IPS-15b (cell line): Measurements from ENCODE around the gene HOXD10.
A peak's percentile ranks its signal among the peaks of the same experiment; 100 is the strongest.

Experiments used
- H3K27me3 ChIP-seq: one replicate; pipeline ENCODE4 v1.6.1; 2013; ENCODE audit warnings: low read length; ENCODE audit not compliant: control insufficient read depth, insufficient read depth
- H3K36me3 ChIP-seq: one replicate; pipeline ENCODE4 v1.6.1; 2013; ENCODE audit warnings: low read length; ENCODE audit not compliant: control insufficient read depth, insufficient read depth
- H3K4me1 ChIP-seq: one replicate; pipeline ENCODE4 v1.6.1; 2013; ENCODE audit warnings: mild to moderate bottlenecking, low read length; ENCODE audit not compliant: control insufficient read depth, insufficient read depth
- H3K4me3 ChIP-seq: one replicate; pipeline ENCODE4 v1.5.1; 2013; ENCODE audit warnings: low read depth, low read length
- H3K9ac ChIP-seq: one replicate; pipeline ENCODE4 v1.6.1; 2013; ENCODE audit warnings: low read depth, mild to moderate bottlenecking, low read length
- H3K9me3 ChIP-seq: one replicate; pipeline ENCODE4 v1.6.1; 2013; ENCODE audit warnings: mild to moderate bottlenecking, low read length; ENCODE audit not compliant: control insufficient read depth, insufficient read depth

HOXD10 gene

DNA sequence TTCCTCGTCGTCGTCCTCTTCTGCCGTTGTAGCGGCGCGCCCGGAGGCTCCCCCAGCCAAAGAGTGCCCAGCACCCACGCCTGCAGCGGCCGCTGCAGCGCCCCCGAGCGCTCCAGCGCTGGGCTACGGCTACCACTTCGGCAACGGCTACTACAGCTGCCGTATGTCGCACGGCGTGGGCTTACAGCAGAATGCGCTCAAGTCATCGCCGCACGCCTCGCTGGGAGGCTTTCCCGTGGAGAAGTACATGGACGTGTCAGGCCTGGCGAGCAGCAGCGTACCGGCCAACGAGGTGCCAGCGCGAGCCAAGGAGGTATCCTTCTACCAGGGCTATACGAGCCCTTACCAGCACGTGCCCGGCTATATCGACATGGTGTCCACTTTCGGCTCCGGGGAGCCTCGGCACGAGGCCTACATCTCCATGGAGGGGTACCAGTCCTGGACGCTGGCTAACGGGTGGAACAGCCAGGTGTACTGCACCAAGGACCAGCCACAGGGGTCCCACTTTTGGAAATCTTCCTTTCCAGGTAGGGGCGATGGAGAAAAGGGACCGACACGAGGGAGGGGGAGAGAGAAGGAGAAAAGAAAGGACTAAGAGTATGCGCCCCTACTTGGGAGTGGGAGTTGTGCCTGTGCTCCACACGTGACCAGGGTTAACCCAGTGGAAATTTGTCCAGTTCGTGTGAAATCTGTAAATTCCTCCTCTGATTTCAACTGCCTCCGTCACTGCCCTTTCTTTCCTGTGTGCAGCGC lies 23.3 kb upstream of the HOXD10 start:
- Histone ChIP-seq H3K36me3 (no peaks in the 10 kb centered on the region), H3K4me3 (peak overlapping the region; percentile 46), H3K9ac (no peak overlapping the region), H3K27me3 (peaks cover 91% of the 10 kb centered on the region), H3K4me1 (peaks cover 3% of the 10 kb centered on the region), H3K9me3 (no peaks in the 10 kb centered on the region)

DNA sequence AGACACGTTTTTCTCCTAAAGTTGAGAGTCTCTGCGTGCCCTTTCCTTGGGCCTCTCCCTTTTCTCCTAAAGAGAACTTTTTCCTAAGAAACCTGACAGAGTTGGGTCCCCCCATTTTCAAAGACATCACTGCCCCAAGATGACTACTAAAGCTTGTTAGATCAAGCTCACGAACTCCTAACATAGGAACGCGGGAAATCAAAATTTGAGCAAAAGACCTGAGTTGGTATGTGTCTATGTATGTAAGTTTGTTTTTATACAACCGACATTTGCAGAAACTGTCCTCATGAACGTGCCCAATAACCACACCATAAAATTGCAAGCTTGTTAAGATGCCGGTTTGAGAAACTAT lies 22.7 kb upstream of the HOXD10 start:
- peaks cover 3% of the 10 kb centered on the region for H3K4me1 ChIP-seq
- H3K4me3 ChIP-seq = peak overlapping the region; percentile 46
- H3K36me3 ChIP-seq = no peaks in the 10 kb centered on the region
- H3K27me3 ChIP-seq = peaks cover 91% of the 10 kb centered on the region
- H3K9ac ChIP-seq = no peak overlapping the region
- no peaks in the 10 kb centered on the region for H3K9me3 ChIP-seq

DNA sequence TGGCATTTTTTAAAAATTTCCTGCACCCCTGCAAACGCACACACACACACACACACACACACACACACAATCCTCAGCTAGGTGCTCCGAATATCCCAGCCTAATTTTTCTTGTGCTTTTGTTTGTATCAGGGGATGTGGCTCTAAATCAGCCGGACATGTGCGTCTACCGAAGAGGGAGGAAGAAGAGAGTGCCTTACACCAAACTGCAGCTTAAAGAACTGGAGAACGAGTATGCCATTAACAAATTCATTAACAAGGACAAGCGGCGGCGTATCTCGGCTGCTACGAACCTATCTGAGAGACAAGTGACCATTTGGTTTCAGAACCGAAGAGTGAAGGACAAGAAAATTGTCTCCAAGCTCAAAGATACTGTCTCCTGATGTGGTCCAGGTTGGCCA lies 22.2 kb upstream of the HOXD10 start:
- H3K36me3 ChIP-seq = no peaks in the 10 kb centered on the region
- peaks cover 3% of the 10 kb centered on the region for H3K4me1 ChIP-seq
- H3K9me3 ChIP-seq = no peaks in the 10 kb centered on the region
- peaks cover 91% of the 10 kb centered on the region for H3K27me3 ChIP-seq
- H3K9ac ChIP-seq = no peak overlapping the region
- peak overlapping the region; percentile 14 for H3K4me3 ChIP-seq

DNA sequence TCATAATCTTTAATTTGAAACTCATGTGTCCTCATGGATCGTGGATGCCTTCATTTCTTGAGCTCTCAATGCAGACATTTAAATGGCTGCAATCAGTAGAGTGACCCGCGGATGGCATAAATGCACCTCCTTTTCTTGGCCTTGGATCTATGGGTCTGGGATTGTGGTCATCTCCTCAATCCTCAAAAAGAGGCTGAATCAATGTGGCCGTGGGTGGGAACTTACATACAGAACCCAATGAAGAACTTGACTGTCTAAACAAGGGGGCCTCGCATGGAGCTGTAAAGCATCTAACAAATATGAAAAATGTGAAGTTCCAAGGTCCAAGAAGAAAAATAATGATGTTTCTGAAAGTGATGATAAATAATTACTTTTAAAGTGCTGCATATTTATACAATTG lies 21.2 kb upstream of the HOXD10 start:
- H3K27me3 ChIP-seq = peaks cover 91% of the 10 kb centered on the region

DNA sequence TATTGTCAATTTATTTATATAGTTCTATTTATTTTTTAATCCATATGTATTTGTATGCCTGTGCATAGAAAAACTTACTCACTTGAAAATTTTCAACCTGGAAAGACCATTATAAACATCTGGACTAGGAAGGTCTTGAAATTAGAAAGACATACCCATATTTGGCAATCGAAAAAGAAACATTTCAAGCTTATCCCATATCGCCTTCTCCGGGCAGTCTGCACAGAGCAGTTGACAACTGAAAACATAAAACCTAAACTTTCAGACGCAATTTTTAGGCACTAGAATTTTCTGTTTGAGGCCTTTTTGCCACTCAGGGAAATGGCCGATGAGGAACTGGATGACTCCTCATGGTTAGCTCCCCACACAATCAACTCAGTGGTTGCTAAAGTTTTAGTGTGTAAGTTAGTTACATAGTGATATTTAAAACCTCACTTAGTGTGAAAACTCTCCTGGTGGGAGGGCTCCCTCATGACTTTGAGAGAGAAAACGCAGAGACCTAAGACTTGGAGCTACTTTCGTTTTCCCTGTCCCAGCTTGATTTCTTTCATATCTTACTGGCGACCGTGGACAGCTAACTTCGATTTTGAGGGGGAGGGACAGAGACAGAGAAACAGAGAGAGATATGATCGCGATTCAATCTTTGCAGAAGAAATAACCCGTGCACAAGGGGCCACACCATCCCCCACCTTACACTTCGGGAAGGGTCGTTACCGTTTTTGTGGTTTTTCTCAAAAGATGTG lies 20.2 kb upstream of the HOXD10 start:
- H3K4me1 ChIP-seq = peaks cover 3% of the 10 kb centered on the region
- H3K27me3 ChIP-seq = peaks cover 91% of the 10 kb centered on the region
- no peaks in the 10 kb centered on the region for H3K9me3 ChIP-seq
- H3K36me3 ChIP-seq = no peaks in the 10 kb centered on the region
- peak overlapping the region; percentile 27 for H3K4me3 ChIP-seq
- no peak overlapping the region for H3K9ac ChIP-seq

More for the DNA sequence above, 21.2 kb upstream of the HOXD10 start:
- H3K4me1 ChIP-seq = peaks cover 3% of the 10 kb centered on the region
- no peaks in the 10 kb centered on the region for H3K36me3 ChIP-seq
- no peaks in the 10 kb centered on the region for H3K9me3 ChIP-seq
- H3K4me3 ChIP-seq = no peak overlapping the region
- H3K9ac ChIP-seq = no peak overlapping the region

DNA sequence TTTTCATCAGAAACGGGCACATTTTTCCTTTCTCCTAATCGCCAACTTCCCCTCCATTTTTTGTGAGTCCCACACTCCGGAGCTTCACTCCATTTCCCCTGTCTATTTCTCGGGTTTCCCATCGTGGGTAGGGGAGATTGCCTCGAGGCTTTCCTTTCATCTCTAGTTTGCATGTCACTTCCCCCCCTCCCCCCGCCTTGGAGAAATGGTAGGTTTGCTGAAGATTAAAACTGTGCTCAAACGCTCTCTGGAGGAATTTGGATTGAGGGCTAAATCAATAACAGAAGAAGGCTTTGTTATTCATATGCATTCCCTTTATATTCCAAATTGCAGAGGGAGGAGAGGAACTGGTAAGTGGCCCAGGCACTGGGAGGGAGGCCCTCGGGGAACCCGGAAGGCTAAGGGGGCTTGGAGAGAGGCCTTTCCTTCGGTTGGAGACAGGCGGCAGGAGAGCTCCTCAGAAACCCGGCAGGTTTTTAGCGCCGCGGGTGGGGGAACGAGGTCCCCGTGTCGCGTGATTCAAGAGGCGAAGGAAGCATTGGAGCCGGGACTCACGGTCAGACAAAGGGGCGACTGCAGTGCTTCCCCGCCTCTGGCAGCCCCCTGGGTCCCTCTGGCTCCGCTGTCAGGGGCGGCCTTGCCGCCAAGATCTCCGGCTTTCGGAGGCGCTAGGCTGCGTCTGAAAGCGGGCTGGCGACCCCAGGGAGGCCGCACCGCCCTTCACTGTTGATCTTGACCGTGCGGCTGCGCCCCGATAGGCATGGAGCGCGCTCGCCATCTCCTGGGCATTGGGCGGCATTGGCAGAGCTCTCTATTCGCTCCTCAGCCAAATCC lies 19.4 kb upstream of the HOXD10 start:
- H3K36me3 ChIP-seq = no peaks in the 10 kb centered on the region
- H3K4me1 ChIP-seq = peaks cover 3% of the 10 kb centered on the region
- H3K4me3 ChIP-seq = peak overlapping the region; percentile 27
- H3K9me3 ChIP-seq = no peaks in the 10 kb centered on the region
- no peak overlapping the region for H3K9ac ChIP-seq
- peaks cover 91% of the 10 kb centered on the region for H3K27me3 ChIP-seq

DNA sequence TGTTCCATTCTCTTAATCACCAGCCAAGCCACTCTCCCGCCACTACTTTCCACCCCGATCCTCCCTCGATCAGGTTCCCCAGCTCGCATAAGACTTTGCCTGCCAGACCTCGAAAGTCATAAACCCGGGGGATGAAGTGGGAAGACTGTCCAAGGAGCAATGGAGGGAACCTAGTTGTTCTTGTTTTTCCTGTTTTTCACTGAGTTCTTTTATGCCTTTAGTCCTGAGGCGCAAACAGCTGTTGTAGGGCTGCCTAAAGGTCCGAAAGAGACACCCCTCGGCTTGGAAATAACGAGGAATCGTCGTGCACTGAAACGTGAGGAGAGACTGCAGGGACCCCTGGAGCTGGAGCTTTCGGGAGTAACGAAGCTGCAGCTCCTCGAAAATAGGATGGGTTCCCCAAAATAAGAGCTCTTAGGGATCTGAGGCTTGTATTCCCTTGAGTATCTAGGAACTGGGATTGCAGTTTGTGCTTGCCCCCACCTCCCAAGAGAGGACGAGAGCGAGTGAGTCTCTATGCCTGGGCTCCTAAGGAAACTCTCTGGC lies 18.7 kb upstream of the HOXD10 start:
- no peak overlapping the region for H3K9ac ChIP-seq
- peaks cover 3% of the 10 kb centered on the region for H3K4me1 ChIP-seq
- H3K4me3 ChIP-seq = peak overlapping the region; percentile 27
- no peaks in the 10 kb centered on the region for H3K36me3 ChIP-seq
- H3K9me3 ChIP-seq = no peaks in the 10 kb centered on the region
- H3K27me3 ChIP-seq = peaks cover 95% of the 10 kb centered on the region

DNA sequence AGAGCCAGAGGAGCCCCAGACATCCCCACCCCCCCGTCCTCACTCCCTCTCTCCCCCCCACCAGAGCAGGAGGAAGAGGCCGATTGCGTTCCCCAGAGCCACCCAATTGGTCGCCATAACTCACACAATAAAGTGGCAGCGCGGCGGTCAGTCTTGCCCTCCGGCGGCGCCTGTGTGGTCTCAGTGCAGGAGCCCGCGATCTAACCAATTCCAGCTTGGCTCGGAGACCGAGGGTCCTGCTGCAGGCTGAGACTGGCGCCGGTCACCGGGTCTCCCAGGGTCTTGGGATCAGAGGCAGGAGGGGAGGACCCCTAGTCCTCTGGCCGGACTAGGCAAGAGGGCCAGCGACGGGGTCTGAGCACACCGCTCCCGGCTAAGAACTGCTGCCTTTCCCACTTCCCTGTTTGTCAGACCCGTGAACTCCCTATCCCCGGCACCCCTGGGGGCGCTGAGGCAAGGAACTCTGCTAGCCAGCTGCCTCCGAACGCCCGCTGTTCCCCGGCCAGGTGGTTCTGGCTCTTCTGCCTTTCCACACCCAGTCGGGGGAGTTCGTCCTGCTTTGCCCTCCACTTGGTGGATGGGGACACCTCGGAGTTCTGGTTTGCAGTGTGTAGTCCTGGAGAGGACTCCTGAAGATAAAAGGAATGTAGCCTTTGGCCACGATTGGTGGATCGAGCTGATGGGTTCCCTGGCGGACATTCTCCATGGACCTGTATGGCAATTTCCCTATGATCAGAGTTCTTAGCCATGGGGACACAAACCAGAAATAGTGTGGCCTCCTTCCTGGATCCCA lies 18.0 kb upstream of the HOXD10 start:
- Histone ChIP-seq H3K27me3 (peaks cover 96% of the 10 kb centered on the region), H3K9me3 (no peaks in the 10 kb centered on the region), H3K9ac (no peak overlapping the region), H3K4me1 (peaks cover 3% of the 10 kb centered on the region), H3K4me3 (peak overlapping the region; percentile 27), H3K36me3 (no peaks in the 10 kb centered on the region)

DNA sequence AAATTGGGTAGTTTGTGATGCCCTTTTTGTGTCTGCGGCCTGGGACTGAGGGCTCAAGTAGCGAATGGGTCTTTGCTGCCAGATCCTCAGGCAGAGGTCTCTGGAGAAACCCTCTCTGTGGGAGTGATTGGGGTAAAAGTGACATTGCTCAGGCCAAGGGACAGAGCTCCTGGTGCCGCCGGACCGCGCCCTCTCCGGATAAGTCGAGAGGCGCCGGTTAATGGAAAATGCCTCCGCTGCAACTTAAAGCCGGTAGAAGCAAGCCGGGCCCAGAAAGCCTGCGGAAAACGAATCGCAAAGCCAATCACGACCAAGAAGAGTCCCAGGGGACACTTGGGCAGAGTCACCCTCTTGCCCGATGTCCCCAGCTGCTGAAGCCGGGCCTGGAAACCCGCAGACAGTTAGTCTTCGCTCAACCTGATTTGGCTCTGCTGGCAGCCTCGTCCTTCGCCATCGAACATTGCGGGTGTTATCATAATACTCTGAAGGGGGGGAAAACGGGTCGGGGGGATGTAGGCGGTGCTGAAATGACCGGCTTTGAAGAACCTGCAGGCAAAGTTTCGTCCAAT lies 17.3 kb upstream of the HOXD10 start:
- Histone ChIP-seq H3K9me3 (no peaks in the 10 kb centered on the region), H3K27me3 (peaks cover 96% of the 10 kb centered on the region), H3K4me1 (peaks cover 3% of the 10 kb centered on the region), H3K4me3 (peak overlapping the region; percentile 28), H3K36me3 (no peaks in the 10 kb centered on the region), H3K9ac (no peak overlapping the region)

DNA sequence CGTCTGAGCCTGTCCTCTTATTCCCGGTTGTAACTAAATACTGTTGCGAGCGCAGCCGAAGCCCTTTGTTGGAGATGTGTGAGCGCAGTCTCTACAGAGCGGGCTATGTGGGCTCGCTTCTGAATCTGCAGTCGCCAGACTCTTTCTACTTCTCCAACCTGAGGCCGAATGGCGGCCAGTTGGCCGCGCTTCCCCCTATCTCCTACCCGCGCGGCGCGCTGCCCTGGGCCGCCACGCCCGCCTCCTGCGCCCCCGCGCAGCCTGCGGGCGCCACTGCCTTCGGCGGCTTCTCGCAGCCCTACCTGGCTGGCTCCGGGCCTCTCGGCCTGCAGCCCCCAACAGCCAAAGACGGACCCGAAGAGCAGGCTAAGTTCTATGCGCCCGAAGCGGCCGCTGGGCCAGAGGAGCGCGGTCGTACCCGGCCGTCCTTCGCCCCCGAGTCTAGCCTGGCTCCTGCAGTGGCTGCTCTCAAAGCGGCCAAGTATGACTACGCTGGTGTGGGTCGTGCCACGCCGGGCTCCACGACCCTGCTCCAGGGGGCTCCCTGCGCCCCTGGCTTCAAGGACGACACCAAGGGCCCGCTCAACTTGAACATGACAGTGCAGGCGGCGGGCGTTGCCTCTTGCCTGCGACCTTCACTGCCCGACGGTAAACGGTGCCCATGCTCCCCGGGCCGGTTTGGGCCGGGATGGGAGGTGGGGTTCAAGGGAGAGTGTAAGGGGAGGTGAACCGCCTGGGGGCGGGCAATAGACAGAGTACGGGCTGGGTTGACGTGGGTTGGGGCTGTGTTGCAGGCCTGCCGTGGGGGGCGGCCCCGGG lies 16.6 kb upstream of the HOXD10 start, which contains the start of gene HOXD12:
Gene HOXD12, plus strand, starts transcription at position 68 of the 819 bp plus-strand sequence. Its CDS starts 7 bp downstream, at position 75.
- H3K9ac ChIP-seq = no peak within 1 kb of the TSS
- no peaks in the 10 kb centered on the region for H3K9me3 ChIP-seq
- peaks cover 3% of the 10 kb centered on the region for H3K4me1 ChIP-seq
- H3K4me3 ChIP-seq = peak within 1 kb of the TSS; percentile 28
- H3K36me3 ChIP-seq = no peaks in the 10 kb centered on the region
- H3K27me3 ChIP-seq = peaks cover 96% of the 10 kb centered on the region
